K562 (cell line): ENCODE results near the gene EVI5. TPM values are rescaled to one million over a fixed set of nuclear protein-coding genes. Genes with fewer than 3 reads are reported as not detected.
"Not testable (repeated sequence)": the region's sequence is repeated elsewhere in the genome, so short reads cannot be mapped to it uniquely, and the experiment has no call there.

ENCODE experiments used
- ATAC-seq: fragments of 200-7000 bp; cut with Tn5 transposase; 3 replicates; pipeline ENCODE4 v1.9.1; 2020; ENCODE audit warnings: moderate library complexity
- BruUV-seq: library from RNA; stranded (reverse); fragments of 400-500 nt; replicated peaks from 2 replicates; lab custom pipeline; 2021; lab: Mats Ljungman, UMichigan
- CTCF ChIA-PET: fragments of 300-600 bp; formaldehyde crosslinking; extraction: SDS; loops from one replicate; lab custom pipeline; 2021; ENCODE audit warnings: low intra/inter-chr PET ratio; lab: Yijun Ruan, JAX
- POLR2A ChIA-PET: fragments of 300-600, 350-650 bp; sonication (Branson Sonifier 250); formaldehyde crosslinking; extraction: SDS; loops from one replicate; lab custom pipeline; 2021; ENCODE audit warnings: antibody characterized with exemption, inconsistent platforms; lab: Yijun Ruan, JAX
- DNase-seq, 4 experiments: peaks; one replicate each; pipeline versions ENCODE4 v3.0.0 to v3.0.0-alpha.2; 2011 to 2018; ENCODE audit warnings: low spot score in 3 of 4, mixed read lengths in 3 of 4; ENCODE audit errors: extremely low read depth in 1 of 4
- FAIRE-seq: peaks from 2 replicates; lab custom pipeline; 2011; peaks lifted over from hg19 to GRCh38; lab: Jason Lieb, UNC
- H2AFZ ChIP-seq: 2 replicates; pipeline ENCODE4 v1.6.0; 2011; ENCODE audit warnings: low read depth, low read length, control low read depth, inconsistent platforms
- H3K27ac ChIP-seq: fragments of 200-600 bp; 3 replicates; pipeline ENCODE4 v1.8.0; 2011; ENCODE audit warnings: low read depth, mild to moderate bottlenecking, control low read depth, inconsistent platforms, low read length, moderate library complexity, mixed read lengths; ENCODE audit errors: extremely low read depth
- H3K27me3 ChIP-seq, 2 experiments: fragments of 300-600 bp in 1 of 2; 2 replicates in 1 of 2; 3 replicates in 1 of 2; pipeline versions ENCODE4 v1.6.0 to v1.8.0; 2011; ENCODE audit warnings: inconsistent platforms in 2 of 2, low read length in 2 of 2, mild to moderate bottlenecking in 1 of 2, mixed read lengths in 1 of 2, moderate library complexity in 1 of 2; ENCODE audit not compliant: control insufficient read depth in 2 of 2, insufficient read depth in 2 of 2
- H3K36me3 ChIP-seq: fragments of 300-600 bp; 3 replicates; pipeline ENCODE4 v1.8.0; 2011; ENCODE audit warnings: mild to moderate bottlenecking, low read length, inconsistent platforms; ENCODE audit not compliant: control insufficient read depth, insufficient read depth
- H3K4me1 ChIP-seq, 2 experiments: fragments of 200-600 bp in 1 of 2; replicated peaks in 1 of 2; 2 replicates in 1 of 2; 3 replicates in 1 of 2; pipeline versions ENCODE4 v1.5.1 to v1.8.0; 2011; ENCODE audit warnings: inconsistent platforms in 2 of 2, low read length in 2 of 2, mild to moderate bottlenecking in 1 of 2, mixed read lengths in 1 of 2, moderate library complexity in 1 of 2; ENCODE audit not compliant: control insufficient read depth in 2 of 2, insufficient read depth in 2 of 2
- H3K4me2 ChIP-seq: 2 replicates; pipeline ENCODE4 v1.6.1; 2011; ENCODE audit warnings: low read length, control low read depth, inconsistent platforms, mixed read lengths; ENCODE audit not compliant: insufficient read depth
- H3K4me3 ChIP-seq: fragments of 200-600 bp; sonication (generic), shearing (Covaris generic); 2 replicates; pipeline ENCODE4 v1.5.1; 2016; ENCODE audit warnings: control low read depth, inconsistent platforms
- H3K79me2 ChIP-seq: fragments of 200-600 bp; 3 replicates; pipeline ENCODE4 v1.8.0; 2011; ENCODE audit warnings: low read length, inconsistent platforms; ENCODE audit not compliant: control insufficient read depth, insufficient read depth
- H3K9ac ChIP-seq, 2 experiments: 2 replicates each; pipeline versions ENCODE4 v1.6.0 to v1.6.1; 2011; ENCODE audit warnings: low read depth in 2 of 2, low read length in 2 of 2, control low read depth in 1 of 2, inconsistent platforms in 1 of 2, mild to moderate bottlenecking in 1 of 2, mixed read lengths in 1 of 2; ENCODE audit not compliant: insufficient read depth in 1 of 2
- H3K9me1 ChIP-seq: one replicate; pipeline ENCODE4 v1.6.0; 2011; ENCODE audit warnings: inconsistent platforms, mild to moderate bottlenecking, low read length, moderate library complexity; ENCODE audit not compliant: control insufficient read depth, insufficient read depth
- H3K9me3 ChIP-seq: replicated peaks from 2 replicates; pipeline ENCODE4 v1.5.1; 2011; ENCODE audit warnings: low read depth, low read length, inconsistent platforms; ENCODE audit not compliant: control insufficient read depth, insufficient read depth
- H4K20me1 ChIP-seq: replicated peaks from 2 replicates; pipeline ENCODE4 v1.6.1; 2011; ENCODE audit warnings: low read length, inconsistent platforms, mixed read lengths; ENCODE audit not compliant: control insufficient read depth, insufficient read depth
- CBX5 ChIP-seq: IDR thresholded peaks from 2 replicates; pipeline ENCODE4 v1.6.1; 2014; ENCODE audit warnings: low read depth, borderline replicate concordance
- ELF1 ChIP-seq: fragments of 200-800 bp; sonication (Bioruptor generic); IDR thresholded peaks from 2 replicates; pipeline ENCODE4 v1.6.1; 2016; ENCODE audit warnings: missing genetic modification characterization, missing compliant biosample characterization
- THRB ChIP-seq: fragments of 450-650 bp; formaldehyde crosslinking; conservative IDR thresholded peaks from 2 replicates; pipeline ENCODE4 v1.4.0; 2022; ENCODE audit warnings: mild to moderate bottlenecking, missing genetic modification characterization
- ZNF175 ChIP-seq: fragments of 200-800 bp; sonication (Bioruptor generic); IDR thresholded peaks from 2 replicates; pipeline ENCODE4 v1.6.1; 2016; ENCODE audit warnings: low read depth, mild to moderate bottlenecking, missing genetic modification characterization, missing compliant biosample characterization
- WGBS: fragments of 100-300 bp; shearing (Covaris generic); methylation state at CpG from one replicate; pipeline ENCODE4 v1.1.6; 2016; ENCODE audit warnings: low coverage, mixed read lengths; ENCODE audit not compliant: insufficient coverage; ENCODE audit errors: missing lambda C conversion rate; 5-methylcytosine and 5-hydroxymethylcytosine counted together
- in situ Hi-C: fragments of 300-500 bp; cut with MboI; formaldehyde crosslinking; loops from 4 replicates; pipeline ENCODE4 v1.15.0; 2018; ENCODE audit warnings: inconsistent platforms, mixed read lengths
- intact Hi-C: fragments of 100-400 bp; cut with micrococcal nuclease; formaldehyde crosslinking; loops from 2 replicates; pipeline ENCODE4 v1.14.2; 2022
- polyA plus RNA-seq, 8 experiments: library from polyadenylated mRNA; depleted of rRNA in 4 of 8; stranded (reverse) in 5 of 8; unstranded in 3 of 8; fragments of >200 nt; fragmentation: Nextera tagmentation in 2 of 8; fragmentation: Illumina TruSeq in 1 of 8; extraction: Ambion mirVana in 2 of 8; extraction: Trizol in 1 of 8; gene quantifications; 2 replicates each; pipeline versions ENCODE4 v1.2.1 to v1.2.3, GENCODE V29; 2011 to 2014; ENCODE audit warnings: inconsistent platforms in 1 of 8, missing spikeins in 1 of 8
- total RNA-seq, 7 experiments: library from RNA; depleted of rRNA in 6 of 7; stranded (reverse); fragments of >200 nt in 6 of 7; fragmentation: Illumina TruSeq in 2 of 7; extraction: Trizol in 2 of 7; gene quantifications; 2 replicates each; pipeline versions ENCODE4 v1.2.1 to v1.2.3, GENCODE V29; 2011 to 2021; ENCODE audit warnings: low replicate concordance in 1 of 7

EVI5 gene
- total and polyA plus RNA-seq, 9 of the 15 experiments (the other 6 are each of a cell fraction or from before 2014, with no cell fraction given): 1.7 to 50.1 (median 13.7) TPM

GRCh38 chr1:92536980-92537884 lies 247.7 kb downstream of the EVI5 start (continued):
- TF ChIP-seq THRB (no peak), CBX5 (no peak)

GRCh38 chr1:92536211-92536979 lies 248.5 kb downstream of the EVI5 start:
- no peak overlapping the region for H3K9ac ChIP-seq
- 76% methylated on average over 5 of the region's 5 CpGs for WGBS
- FAIRE-seq (no peak), ATAC-seq (no peak), DNase-seq (no peak)
- H3K4me3 ChIP-seq: no peak overlapping the region
- intact Hi-C loops: no loop called here
- in situ Hi-C loops: no loop called here
- no peak overlapping the region for H3K4me2 ChIP-seq
- H3K9me3 ChIP-seq: no peaks in the 10 kb centered on the region
- no peaks in the 10 kb centered on the region for H4K20me1 ChIP-seq
- ChIA-PET POLR2A (no interaction called here), CTCF (no interaction called here)
- H3K27me3 ChIP-seq: no peaks in the 10 kb centered on the region
- no peaks in the 10 kb centered on the region for H3K9me1 ChIP-seq
- no peak overlapping the region for H2AFZ ChIP-seq
- TF ChIP-seq ELF1 (tag) (no peak), ZNF175 (CRISPR knock-in tag) (0 out of 2 replicates have a peak, but pooled peaks have one; percentile 30)
- no peak overlapping the region for H3K27ac ChIP-seq
- no peaks in the 10 kb centered on the region for H3K36me3 ChIP-seq
- H3K79me2 ChIP-seq: no peaks in the 10 kb centered on the region
- H3K4me1 ChIP-seq: no peaks in the 10 kb centered on the region; a peak in 1 of 5 replicates
- no TSS peak for BruUV-seq

- H2AFZ ChIP-seq, POLR2A ChIA-PET, in situ Hi-C loops, FAIRE-seq, BruUV-seq, H3K9me3 ChIP-seq, intact Hi-C loops, H3K4me2 ChIP-seq, DNase-seq, H4K20me1 ChIP-seq, H3K36me3 ChIP-seq, ATAC-seq, H3K9me1 ChIP-seq, H3K4me1 ChIP-seq, H3K9ac ChIP-seq, H3K27ac ChIP-seq, H3K79me2 ChIP-seq, CTCF ChIA-PET, H3K27me3 ChIP-seq, H3K4me3 ChIP-seq: not testable (repeated sequence)
- 68% methylated on average over 4 of the region's 4 CpGs for WGBS
These were observed 252.5 kb downstream of the EVI5 start for GRCh38 chr1:92532371-92532770.
